Posterior cingulate gyrus (tissue), 11 donors: ENCODE measurements around the gene LCE2D.
"Not testable (repeated sequence)": the region's sequence is repeated elsewhere in the genome, so short reads cannot be mapped to it uniquely, and the experiment has no call there.

Experiments used
- DNase-seq, 10 donors: peaks; one replicate each; pipeline versions ENCODE4 v3.0.0 to v3.0.0-alpha.2; 2020 to 2021; ENCODE audit warnings: mixed read lengths in 3 of 10
- intact Hi-C: fragments of 100-400 bp; cut with DNase I; formaldehyde crosslinking; loops from one replicate; pipeline ENCODE4 v1.15.1; 2023

The LCE2D gene, protein sequence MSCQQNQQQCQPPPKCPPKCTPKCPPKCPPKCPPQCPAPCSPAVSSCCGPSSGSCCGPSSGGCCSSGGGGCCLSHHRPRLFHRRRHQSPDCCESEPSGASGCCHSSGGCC

DNA sequence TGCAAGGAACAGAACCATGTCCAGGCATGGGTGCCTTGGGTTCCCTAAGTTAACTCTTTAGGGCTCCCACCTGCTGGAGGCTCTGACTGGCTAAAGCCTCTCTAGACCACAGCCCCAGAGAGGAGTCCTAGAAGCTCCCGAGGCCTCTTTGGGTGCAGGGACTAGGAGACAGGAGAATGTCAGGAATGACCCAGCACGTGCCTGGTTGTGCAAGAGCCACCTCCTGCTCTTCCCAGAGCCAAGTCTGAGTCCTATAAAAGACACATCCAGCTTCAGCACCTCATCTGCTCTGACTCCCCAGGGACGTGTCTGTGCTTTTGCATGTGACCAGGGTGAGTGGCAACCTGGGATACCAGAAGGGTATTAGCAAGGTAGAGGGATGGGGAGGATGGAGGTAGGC lies at the start of gene LCE2D:
LCE2D (plus strand) TSS at position 283 of the 400 bp plus-strand sequence. CDS start 726 bp downstream, outside the sequence.
- no peak for DNase-seq
- intact Hi-C loops, result no loop called here

DNA sequence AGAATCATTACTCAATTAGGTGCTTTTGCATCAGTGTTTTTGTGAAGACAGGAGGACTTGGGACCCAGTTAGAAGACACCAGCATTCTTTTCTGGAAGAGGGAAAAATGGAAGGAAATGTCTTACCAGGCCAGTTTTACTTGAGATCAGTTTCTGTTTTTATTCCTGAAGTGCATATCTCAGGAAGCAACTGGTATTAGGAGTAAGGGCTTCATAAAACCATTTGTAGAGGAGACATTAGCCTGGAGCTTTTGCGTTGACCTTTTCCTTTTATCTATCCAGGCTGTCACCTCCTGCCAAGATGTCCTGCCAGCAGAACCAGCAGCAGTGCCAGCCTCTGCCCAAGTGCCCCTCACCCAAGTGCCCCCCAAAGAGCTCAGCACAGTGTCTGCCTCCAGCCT lies 49.7 kb upstream of the LCE2D start, which contains the start of gene LCE3B:
LCE3B (plus strand) TSS at position 301 of the 400 bp plus-strand sequence; CDS start at position 301, 0 bp downstream.
- intact Hi-C loops, result no loop called here
- DNase-seq, result no peak

DNA sequence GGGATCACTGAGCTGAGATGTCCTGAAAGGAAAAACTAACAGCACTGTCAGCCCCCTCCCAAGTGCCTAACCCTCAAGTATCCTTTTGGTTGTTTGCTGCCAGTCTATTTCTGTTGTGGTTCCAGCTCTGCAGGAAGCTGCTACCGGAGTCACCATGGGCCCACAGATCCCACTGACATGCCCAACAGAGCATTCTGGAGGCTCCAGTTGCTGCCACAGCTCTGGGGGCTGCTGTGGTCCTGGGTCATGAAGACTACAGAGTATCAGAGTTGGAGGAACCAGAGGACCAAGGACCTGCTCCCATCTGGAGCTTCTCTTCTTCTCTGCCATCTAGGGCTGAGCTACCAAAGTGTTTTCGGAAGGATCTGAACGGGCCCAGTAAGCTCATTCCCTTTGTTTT lies 41.2 kb upstream of the LCE2D start:
- intact Hi-C loops, result no loop called here
- no peak for DNase-seq

DNA sequence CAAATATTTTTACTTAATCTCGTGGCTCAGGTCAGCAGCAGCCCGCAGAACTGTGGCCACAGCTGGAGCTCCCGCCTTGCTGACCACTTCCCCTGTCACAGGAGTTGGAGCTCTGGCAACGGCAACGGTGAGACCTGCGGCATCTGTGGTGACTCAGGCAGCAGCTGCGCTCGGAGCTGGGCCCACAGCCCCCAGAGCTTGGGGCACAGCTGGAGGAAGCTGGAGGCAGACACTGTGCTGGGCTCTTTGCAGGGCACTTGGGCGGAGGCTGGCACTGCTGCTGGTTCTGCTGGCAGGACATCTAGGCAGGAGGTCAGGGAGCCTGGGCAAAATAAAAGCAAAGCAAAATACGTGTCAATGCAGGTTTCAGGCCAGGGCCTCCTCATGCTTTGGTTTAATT lies 40.4 kb upstream of the LCE2D start, which contains the start of gene LCE3A:
LCE3A (minus strand) TSS at position 301 of the 400 bp plus-strand sequence; CDS start at position 301, 0 bp downstream.
- peak in 2 of 10 donors; percentile 63 to 69 for DNase-seq
- intact Hi-C loops, result no loop called here

DNA sequence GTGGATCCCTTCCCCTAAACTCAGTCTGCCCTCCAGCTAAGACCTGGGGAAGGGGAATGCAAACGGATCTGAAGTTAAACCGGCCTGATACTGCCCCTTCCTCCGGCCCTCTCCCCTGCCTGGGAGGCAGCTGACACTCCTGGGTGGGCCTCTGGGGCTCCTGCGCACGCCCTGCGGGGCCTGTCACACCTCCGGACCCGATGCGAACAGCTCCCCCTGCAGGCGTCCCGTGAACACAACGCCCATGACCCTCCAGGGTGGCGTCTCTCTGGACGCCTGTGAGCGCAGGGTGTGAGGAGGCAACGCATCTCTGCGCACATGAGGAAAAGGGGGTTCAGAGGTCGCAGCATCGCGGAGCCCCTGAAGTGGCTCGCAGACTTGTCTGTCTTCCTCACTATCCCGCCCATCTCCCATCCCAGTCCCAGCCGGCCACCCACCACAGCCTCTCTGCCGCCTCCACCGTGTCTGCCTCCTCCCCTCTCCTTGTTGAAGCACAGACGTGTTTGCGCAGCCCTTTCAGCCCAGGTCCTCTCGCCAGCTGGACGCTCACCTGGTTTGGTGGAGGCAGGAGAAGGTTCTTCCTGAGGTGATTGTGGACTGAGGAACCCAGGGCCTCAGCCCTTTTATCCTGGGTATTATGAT lies 39.9 kb upstream of the LCE2D start:
- DNase-seq, result peak in 1 of 10 donors; percentile 71
- intact Hi-C loops, result no loop called here

DNA sequence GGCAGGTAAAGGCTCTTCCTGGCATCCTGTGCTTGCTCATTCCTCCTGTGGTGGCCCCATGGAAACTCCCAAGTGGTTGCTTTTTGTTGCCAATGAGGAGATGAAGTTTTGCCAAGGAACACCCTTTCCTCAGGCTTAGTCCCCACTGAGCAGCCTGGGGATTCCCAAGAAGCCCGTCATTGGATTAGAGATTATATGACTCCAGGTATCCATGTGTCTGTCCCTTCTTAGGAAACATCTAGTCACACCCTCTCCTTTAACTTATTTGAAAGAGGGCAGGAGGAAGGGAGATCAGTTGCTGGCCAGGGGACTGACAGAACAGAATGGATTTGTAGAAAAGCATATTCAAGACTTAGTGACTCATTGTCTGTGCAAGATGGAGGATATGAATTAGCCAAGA lies 36.4 kb upstream of the LCE2D start:
- no peak for DNase-seq
- intact Hi-C loops, result no loop called here

DNA sequence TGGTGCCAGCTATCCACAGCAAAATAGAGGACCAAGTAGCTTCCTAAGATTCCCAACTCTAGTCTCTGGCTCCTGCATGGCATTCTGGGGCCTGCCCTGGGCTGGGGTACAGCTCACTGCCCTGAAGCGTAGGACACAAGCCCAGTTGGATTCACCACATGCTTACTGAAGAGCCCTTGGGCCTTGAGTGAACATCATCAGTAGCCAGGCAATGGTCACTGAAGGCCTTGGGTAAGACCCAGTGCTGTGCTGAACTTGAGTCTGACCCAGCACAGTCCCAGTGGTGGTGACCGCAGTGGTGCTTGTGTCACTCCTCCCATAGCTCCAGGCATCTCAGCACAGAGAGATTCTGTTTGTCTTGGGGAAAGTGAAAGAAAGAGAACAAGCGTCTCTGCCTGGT lies 32.6 kb upstream of the LCE2D start:
- intact Hi-C loops, result no loop called here
- no peak for DNase-seq

DNA sequence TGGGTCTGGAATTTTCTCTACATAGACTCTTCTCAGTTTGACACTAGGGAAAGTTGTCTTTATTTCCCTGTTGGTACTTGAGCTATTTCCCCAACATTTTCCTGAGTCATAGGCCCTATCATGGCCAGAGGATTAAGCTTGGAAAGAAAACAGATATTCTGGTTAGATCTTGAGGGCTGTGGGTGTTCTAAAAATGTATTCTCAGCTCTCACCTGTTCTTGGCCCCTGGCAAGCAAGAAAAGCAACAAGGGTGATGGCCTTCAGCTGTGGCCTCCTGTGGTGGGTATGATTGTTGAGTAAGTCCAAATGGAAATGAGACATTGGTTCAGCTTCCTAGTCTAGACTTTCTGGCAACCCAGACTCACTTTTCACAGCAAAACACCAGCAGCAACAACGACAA lies 22.8 kb upstream of the LCE2D start:
- intact Hi-C loops, result no loop called here
- DNase-seq, result no peak

DNA sequence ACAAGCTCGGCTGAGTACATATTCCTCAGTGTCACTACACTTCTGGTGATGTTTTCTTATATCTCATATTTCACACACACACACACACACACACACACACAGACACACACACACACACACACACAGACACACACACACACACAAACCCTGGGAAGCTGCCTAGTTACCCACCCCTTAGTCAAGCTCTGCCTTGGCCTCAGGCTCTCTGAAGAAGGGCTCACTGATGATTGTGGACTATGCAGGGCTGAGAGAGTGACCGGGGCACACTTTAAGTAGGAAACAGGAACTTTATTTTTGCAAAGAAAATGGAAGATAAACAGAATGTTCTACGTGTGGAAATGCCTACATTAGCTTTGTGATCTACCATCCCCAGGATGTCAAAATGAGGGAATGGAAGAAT lies 19.2 kb upstream of the LCE2D start:
- intact Hi-C loops, result no loop called here
- DNase-seq, result no peak

DNA sequence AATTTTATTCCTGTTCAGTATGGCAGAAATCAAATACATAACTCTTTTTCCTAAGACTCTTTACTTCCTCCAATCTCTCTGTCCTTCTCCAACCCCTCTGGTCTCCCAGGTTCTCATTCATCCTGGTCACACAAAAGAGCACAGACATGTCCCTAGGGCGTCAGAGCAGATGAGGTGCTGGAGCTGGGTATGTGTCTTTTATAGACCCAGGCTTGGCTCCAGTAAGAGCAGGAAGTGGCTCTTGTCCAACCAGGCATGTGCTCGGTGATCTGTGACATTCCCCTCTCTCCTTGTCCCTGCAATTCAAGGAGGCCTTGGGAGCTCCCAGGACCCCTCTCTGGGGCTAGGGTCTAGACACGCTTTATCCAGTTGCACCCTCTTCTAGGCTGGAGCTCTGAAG lies 18.0 kb upstream of the LCE2D start:
- DNase-seq, result no peak
- intact Hi-C loops, result no loop called here

DNA sequence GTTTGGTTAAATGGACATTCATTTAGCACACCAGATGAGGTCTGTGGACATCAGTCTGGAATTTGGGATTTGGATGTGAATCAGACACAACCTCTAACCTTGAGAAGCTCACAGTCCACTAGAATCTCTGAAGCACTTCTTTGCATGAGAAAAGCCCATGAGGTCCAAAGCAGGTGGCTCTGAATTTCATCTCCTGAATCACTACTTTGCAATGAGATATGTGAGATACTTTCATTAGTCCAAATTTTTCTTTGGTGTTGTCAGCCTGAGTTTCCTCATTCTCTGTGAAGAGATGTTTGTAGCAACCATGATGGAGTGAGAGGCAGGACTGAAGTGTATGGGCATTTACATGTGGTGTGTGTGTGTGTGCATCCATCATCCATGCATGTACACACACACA lies 16.5 kb upstream of the LCE2D start:
- intact Hi-C loops, result no loop called here
- no peak for DNase-seq

DNA sequence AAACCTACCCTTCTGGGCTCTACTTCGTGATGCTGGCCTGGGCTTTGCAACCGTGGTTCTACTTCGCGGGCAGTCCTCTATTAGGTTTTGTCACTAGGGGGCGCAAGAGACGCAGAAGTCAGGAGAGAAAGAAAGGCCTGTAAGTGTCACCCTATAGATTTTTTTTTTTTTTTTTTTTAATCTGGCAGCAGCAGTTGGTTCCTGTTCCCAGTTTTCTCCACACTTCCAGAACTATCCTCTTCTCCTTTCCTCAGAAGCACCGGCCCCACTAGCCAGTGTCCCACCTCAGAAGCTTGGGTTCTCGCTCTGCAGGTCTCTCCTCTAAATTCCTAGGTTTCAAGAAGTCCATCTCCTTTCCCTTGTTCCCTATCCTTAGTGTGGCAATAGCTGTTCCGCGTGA lies 9.1 kb upstream of the LCE2D start:
- peak in 9 of 10 donors; percentile 17 to 88 (median 55) for DNase-seq
- intact Hi-C loops, result loop anchor here (5.0 kb wide), 2 partner anchors 318 to 568 kb away; partner anchors contain the start of gene SPRR4

DNA sequence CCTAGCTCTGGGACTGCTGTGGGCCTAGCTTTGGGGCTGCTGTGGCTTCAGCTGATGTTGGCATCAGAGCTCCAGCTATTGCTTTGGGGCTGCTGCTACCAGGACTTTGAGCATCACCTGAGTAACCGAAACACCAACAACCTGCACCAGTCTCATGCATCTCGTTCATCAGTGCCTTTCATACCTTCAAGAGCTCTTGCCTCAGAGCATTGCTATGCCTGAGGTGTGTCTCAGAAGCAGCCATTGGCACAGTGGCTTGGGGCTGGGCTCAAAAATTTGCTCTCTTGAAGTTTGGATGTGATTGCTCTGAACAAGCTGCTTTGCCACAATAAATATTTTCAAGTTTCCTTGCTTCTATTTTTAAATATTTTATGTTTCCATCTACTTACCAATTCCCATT lies 6.7 kb upstream of the LCE2D start:
- DNase-seq, result no peak
- intact Hi-C loops, result no loop called here

DNA sequence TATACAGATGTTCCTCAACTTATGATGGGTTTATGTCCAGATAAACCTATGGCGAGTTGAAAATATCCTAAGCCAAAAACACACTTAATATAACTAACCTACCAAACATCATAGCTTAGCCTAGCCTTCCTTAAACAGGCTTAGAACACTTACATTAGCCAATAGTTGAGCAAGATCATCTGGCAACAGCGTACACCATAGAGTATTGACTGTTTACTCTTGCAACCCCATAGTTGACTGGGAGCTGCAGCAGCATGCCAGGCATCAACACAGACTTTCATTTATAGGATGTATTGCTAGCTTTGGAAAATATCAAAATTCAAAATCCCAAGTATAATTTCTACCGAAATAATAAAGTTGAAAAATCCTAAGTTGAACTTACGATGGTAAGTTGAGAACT lies 5.5 kb upstream of the LCE2D start:
- no peak for DNase-seq
- intact Hi-C loops, result no loop called here

DNA sequence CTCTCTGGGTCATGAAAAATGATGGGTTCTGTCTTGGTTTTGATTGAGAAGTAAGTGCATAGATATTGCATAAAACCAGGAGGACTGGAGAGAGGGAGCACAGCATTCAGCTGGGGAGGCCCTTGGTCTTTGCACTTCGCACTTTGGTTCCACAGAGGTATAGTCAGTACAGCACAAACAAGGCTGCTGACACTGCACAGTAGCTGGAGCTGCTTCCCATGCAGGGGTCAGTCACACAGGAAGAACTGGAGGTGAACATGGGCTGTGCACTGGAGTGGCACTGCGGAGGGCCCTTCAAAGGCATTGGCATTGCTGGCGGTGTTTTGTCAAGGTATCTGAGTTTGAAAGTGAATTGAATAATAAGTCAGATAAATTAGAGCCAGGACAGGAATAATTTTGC lies 4.5 kb upstream of the LCE2D start:
- intact Hi-C loops, result no loop called here
- no peak for DNase-seq

DNA sequence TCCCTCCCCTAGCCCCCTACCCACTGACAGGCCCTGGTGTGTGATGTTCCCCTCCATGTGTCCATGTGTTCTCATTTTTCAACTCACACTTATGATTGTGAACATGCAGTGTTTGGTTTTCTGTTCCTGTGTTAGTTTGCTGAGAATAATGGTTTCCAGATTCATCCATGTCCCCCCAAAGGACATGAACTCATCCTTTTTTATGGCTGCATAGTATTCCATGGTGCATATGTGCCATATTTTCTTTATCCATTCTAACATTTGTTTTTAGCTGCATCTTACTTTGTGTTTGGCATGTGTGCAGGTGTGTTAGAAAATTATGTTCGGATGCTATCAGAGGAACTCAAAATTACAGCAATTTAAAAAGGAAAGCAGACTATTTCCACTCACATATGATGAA lies 3.0 kb downstream of the LCE2D start:
- intact Hi-C loops, DNase-seq: not testable (repeated sequence)

DNA sequence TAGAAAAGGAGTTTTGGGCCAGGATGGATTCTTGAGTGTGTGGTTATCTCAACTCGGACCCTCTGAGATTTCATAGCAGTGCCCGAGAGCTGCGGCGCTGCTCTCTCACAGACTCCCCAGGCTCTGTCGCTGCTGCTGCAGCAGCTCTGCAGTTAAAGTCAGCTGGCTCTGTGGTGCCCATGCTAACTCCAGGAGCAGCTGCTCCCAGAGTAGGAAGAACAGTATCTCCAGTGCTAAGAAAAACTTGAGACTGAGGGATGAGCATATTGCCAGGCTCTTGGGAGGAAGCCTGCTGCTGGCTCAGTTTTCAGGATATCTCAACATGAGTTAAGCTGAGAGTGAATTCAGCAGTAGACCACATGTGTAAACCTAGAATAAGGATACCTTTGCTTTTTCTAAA lies 4.5 kb downstream of the LCE2D start:
- DNase-seq, result peak in 8 of 10 donors; percentile 12 to 92 (median 46)

DNA sequence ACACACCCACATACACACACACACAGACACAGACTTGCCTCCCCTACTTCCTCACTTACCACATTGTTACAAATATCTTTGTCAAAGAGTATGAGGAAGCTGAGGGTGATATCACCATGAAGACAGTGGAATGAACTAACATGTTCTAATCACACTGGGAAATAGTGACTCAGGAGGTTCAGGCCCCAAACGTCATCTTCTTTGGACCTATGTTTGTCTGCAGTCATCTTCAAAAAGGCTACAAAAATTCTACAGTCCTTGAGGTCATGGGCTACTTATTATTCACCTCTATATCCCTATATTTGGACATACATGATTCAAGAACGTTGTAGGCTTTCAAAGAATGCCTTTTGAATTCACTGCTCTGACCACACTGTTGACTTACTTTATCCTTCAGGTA lies 9.8 kb downstream of the LCE2D start:
- intact Hi-C loops, result no loop called here
- DNase-seq, result no peak

More for the DNA sequence above, 4.5 kb downstream of the LCE2D start:
- intact Hi-C loops, result no loop called here

DNA sequence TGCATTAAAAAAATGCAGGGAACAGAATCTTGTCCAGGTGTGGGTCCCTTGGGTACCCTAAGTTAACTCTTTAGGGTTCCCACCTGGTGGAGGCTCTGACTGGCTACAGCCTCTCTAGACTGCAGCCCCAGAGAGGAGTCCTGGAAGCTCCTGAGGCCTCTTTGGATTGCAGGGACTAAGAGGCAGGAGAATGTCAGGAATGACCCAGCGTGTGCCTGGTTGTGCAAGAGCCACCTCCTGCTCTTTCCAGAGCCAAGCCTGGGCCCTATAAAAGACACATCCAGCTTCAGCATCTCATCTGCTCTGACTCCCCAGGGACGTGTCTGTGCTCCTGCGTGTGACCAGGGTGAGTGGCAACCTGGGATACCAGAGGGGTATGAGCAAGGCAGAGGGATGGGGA lies 11.8 kb downstream of the LCE2D start, which contains the start of gene LCE2C:
LCE2C (plus strand) TSS at position 297 of the 400 bp plus-strand sequence. CDS start 737 bp downstream, outside the sequence.
- intact Hi-C loops, DNase-seq: not testable (repeated sequence)

DNA sequence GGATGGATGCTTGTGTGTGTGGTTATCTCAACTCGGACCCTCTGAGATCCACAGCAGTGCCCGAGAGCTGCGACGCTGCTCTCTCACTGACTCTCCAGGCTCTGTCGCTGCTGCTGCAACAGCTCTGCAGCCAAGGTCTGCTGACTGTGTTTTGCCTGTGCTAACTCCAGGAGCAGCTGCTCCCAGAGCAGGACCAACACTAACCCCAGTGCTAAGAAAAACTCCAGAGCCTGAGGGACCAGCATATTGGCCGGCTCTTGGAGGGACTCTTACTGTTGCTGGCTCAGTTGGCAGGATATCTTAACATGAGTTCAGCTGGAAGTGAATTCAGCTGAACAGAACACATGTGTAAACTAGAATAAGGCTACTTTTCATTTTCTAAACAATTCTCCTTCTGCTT lies 16.3 kb downstream of the LCE2D start:
- intact Hi-C loops, result no loop called here
- DNase-seq, result peak in 1 of 10 donors; percentile 80

DNA sequence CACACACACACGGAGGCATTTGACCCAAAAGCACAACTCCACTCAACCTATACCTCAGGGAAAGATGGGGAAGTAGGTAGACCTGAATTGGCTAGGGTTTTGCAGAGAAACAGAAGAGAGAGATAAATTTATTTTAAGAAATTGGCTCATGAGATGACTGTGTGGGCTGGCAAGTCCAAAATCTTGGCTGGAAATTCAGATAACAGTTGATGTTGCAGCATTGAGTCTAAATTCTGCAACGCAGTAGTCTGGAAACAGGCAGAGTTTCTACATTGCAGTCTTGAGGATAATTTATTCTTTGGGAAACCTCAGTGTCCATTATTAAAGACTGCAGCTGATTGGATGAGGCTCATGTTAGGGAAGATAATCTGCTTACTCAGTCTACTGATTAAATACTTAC lies 18.4 kb downstream of the LCE2D start:
- intact Hi-C loops, result no loop called here
- no peak for DNase-seq

DNA sequence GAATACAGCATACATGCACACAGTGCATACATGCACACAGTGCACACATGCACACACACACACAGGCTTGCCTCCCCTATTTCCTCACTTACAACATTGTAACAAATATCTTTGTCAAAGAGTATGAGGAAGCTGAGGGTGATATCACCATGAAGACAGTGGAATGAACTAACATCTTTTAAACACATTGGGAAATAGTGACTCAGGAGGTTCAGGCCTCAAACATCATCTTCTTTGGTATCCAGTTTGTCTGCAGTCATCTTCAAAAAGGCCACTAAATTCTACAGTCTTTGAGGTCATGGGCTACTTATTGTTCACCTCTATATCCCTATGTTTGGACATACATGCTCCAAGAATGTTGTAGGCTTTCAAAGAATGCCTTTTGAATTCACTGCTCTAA lies 20.7 kb downstream of the LCE2D start:
- no peak for DNase-seq
- intact Hi-C loops, result no loop called here
